Renal pelvis (tissue), 12 donors: ENCODE data around the gene PTGIR. TPM values are rescaled to one million over a fixed set of nuclear protein-coding genes. Genes with fewer than 3 reads are reported as not detected.
A peak's percentile ranks its signal among the peaks of the same experiment; 100 is the strongest.

Experiments
- DNase-seq: peaks from one replicate; pipeline ENCODE4 v3.0.0-alpha.2; 2013
- long read RNA-seq, 16 experiments: transcript quantifications; one replicate each; lab custom pipeline, GENCODE V29; 2026
- polyA plus RNA-seq, 3 donors: library from polyadenylated mRNA; unstranded; fragments of 120-200 nt; gene quantifications; one replicate each; pipeline ENCODE4 v1.2.1, GENCODE V29; 2013; ENCODE audit not compliant: insufficient read length in 3 of 3

Gene PTGIR, protein sequence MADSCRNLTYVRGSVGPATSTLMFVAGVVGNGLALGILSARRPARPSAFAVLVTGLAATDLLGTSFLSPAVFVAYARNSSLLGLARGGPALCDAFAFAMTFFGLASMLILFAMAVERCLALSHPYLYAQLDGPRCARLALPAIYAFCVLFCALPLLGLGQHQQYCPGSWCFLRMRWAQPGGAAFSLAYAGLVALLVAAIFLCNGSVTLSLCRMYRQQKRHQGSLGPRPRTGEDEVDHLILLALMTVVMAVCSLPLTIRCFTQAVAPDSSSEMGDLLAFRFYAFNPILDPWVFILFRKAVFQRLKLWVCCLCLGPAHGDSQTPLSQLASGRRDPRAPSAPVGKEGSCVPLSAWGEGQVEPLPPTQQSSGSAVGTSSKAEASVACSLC
- 1 to 10 TPM; 2.5 to 3.1 (median 2.6) TPM for polyA plus RNA-seq
- long read RNA-seq, donor 1, partial matches to known transcripts: 0 of 1 reads
- long read RNA-seq, donor 1, other reads (novel, unspliced or antisense): 0 of 1 reads
- long read RNA-seq, donor 2, partial matches to known transcripts: 0 of 2 reads
- long read RNA-seq, donor 2, other reads (novel, unspliced or antisense): 0 of 2 reads
- long read RNA-seq, donor 3: 0 reads
- long read RNA-seq, donor 4, partial matches to known transcripts: 0 of 2 reads
- long read RNA-seq, donor 4, other reads (novel, unspliced or antisense): 0 of 2 reads
- long read RNA-seq, donor 5: 0 reads
- long read RNA-seq, donor 6, partial matches to known transcripts: 0 of 1 reads
- long read RNA-seq, donor 6, other reads (novel, unspliced or antisense): 0 of 1 reads
- long read RNA-seq, donor 7: 0 reads
- long read RNA-seq, donor 8, partial matches to known transcripts: 0 of 1 reads
- long read RNA-seq, donor 8, other reads (novel, unspliced or antisense): 0 of 1 reads
- long read RNA-seq, donor 9, partial matches to known transcripts: 11 of 15 reads
- long read RNA-seq, donor 9, other reads (novel, unspliced or antisense): 0 of 15 reads
- long read RNA-seq, donor 10, partial matches to known transcripts: 0 of 1 reads
- long read RNA-seq, donor 10, other reads (novel, unspliced or antisense): 0 of 1 reads
- long read RNA-seq, donor 11, partial matches to known transcripts: 0 of 2 reads
- long read RNA-seq, donor 11, other reads (novel, unspliced or antisense): 0 of 2 reads
- long read RNA-seq, donor 12, partial matches to known transcripts: 0 of 1 reads
- long read RNA-seq, donor 12, other reads (novel, unspliced or antisense): 0 of 1 reads
- long read RNA-seq, donor 13, partial matches to known transcripts: 0 of 2 reads
- long read RNA-seq, donor 13, other reads (novel, unspliced or antisense): 0 of 2 reads
- long read RNA-seq, donor 14: 0 reads
- long read RNA-seq, donor 15: 0 reads
- long read RNA-seq, donor 16: 0 reads

DNA sequence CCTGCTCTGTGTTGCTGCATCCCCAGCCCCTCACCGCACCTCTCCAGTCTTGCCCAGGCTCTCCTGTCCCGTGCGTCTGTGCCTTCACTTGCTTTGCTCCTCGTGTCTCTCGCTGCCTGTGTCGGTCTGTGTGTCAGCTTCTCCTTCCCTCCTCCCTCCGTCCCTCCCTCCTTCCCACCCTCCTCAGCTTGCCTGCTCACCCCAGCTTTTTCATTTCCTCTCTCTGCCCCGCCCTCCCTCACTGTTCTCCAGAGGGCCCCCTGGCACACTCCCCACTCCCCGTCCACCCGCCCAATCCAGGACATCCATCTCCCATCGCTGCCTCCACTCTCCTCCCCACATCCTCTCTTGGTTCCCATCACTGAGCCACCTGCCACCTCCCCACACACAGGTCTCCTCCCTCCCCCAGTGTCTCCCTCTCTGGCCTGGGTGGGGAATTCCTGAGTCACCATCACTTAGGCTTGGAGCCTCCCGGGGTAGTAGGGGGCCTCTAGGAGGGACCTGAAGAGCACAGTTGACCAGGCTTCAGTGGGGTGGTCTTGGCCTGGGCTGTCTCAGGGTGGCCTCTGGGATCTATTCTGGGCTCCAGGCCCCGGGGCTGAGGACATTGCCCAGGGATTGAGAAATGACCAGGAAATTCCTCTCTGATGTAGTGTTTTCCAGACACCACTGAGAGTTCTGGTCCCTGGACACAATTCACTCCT, at the start of gene PTGIR:
PTGIR (minus strand) TSS at position 132 of the 704 bp plus-strand sequence. CDS start 864 bp downstream, outside the sequence.
- DNase-seq: no peak

GRCh38 chr19:46670813-46671212, 45.9 kb upstream of the PTGIR start:
- no peak for DNase-seq

DNA sequence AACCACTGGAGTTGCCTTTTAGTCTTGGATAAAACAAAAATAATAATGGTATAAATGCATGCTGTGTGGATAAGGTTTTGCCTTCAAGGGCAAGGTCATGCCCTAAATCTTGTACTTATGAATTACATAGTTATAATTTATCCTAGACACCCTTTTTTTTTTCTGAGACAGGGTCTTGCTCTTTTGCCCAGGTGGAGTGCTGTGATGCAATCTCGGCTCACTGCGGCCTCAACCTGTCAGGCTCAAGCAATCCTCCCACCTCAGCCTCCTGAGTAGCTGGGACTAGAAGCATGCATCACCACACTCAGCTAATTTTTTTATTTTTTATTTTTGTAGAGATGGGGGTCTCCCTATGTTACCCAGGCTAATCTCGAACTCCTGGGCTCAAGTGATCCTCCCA, 43.8 kb upstream of the PTGIR start:
- no peak for DNase-seq

GRCh38 chr19:46665072-46665471, 40.2 kb upstream of the PTGIR start:
- DNase-seq: no peak

- DNase-seq: peak; percentile 84
Observed at GRCh38 chr19:46661735-46662592, 37.1 kb upstream of the PTGIR start.

DNA sequence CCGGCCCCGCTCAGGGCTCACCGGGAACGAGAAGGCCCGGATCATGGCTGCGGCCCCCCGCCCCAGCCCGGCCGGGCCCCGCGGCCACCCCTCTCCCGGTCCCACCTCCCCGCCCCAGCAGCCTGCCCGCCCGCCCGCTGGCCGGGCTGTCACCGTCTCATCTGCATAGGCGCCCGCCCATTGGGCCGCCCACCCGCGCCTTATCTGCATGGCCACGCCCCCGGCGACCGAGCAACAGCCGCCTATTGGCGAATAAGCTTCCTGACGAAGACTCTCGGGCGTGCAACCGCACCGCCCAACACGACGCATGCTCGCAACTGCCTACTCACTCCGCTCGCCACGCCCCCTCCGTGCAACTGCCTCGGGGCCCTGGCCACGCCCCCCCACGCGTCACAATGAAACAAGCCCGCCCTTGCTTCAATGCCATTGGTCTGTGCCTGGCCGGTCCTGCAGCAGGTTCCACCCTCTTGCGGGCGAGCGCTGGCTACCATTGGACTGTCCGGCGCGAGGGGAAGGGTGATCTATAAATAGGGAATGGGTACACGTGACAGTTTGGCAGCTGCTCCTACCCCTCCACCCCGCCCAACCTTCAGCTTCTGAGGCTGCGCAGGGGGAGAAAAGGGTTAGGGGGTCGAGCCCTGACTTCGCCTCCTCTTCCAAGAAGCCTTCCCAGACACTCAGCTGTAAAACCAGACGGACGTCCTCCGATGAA, 36.3 kb upstream of the PTGIR start, which contains the start of gene DACT3:
DACT3 (minus strand) TSS at position 163 of the 712 bp plus-strand sequence; CDS start at position 45, 118 bp downstream.
- peak; percentile 100 for DNase-seq

GRCh38 chr19:46660551-46661019, 35.7 kb upstream of the PTGIR start:
- peak; percentile 29 for DNase-seq

DNA sequence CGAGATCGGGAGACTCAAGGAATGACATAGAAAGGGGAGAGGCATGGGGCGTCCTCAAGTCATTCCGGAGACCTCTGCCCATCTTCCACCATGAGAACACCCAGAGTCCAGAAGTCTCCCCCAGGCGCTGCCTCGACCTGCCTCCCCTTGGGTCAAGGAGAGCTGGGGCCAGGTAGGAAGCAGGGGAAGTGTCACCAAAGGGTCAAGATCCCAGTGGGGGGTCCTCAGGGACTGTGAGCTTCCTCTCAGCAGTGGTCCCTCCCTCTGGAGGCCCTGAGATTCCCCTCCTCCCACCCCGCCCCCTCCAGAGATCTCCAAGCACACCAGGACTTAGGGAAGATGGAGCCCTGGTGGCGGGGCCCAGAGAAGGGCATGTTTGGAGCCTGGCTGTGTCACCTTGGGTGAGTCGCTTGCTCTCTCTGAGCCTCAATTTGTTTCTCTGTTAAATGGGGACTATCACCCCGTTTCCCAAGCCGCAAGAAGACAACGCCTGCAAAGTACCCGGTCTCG, 35.2 kb upstream of the PTGIR start:
- DNase-seq: peak; percentile 78

DNA sequence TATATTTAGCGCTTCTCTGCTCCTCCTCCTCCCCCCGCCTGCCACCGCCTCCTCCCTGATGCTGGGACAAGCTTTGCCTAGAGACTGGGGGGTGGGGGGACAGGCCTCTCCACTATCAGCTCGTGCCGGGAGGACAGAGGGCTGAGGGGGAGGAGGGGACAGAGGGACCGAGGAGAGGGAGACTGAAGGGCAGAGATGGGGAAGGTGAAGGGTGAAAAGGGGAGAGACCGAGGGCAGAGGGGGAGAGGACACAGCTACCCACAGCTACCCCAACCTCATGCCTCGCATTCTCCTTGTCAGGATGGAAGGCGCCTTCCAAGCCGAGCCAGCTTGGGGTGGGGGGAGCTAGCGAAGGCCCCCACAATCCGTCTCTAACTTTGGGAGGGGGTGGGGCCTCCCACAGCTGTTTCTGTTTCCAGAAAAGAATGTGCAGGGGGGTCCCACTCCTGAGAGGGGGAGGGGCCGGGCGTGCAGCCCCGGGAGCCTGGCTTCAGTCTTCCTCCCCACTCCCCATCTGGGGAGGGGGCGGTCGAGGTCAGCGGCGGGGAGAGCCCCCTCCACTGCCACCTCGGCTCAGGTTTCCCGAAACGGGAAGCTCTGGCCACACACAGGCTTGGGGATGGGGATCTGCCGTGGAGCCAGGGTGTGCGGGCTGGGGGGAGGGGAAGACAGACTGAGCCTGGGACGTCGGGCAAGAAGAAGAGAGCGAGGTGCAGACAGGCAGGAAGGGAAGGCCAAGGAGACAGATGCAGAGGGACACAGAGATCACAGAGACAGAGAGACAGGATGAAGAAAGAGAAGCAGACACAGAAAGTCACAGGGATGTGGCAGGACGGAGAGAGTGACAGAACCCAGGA, 34.5 kb upstream of the PTGIR start:
- peak; percentile 73 for DNase-seq

DNA sequence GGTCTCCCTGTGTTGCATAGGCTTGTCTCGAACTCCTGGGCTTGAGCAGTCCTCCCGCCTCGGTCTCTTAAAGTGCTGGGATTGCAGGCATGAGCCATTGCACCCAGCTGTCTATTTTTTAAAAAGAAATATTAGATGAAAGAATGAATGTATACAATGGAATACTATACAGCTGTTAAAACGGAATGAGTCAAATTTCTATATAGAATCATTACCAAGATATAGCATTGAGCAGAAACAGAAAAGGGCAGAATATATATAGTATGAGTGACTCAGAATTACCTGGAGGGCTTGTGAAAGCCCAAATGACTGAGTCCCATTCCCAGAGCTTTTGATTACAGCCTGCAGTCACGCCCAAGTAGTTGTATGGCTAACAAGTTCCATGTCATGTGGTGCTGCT, 31.7 kb upstream of the PTGIR start:
- no peak for DNase-seq

DNA sequence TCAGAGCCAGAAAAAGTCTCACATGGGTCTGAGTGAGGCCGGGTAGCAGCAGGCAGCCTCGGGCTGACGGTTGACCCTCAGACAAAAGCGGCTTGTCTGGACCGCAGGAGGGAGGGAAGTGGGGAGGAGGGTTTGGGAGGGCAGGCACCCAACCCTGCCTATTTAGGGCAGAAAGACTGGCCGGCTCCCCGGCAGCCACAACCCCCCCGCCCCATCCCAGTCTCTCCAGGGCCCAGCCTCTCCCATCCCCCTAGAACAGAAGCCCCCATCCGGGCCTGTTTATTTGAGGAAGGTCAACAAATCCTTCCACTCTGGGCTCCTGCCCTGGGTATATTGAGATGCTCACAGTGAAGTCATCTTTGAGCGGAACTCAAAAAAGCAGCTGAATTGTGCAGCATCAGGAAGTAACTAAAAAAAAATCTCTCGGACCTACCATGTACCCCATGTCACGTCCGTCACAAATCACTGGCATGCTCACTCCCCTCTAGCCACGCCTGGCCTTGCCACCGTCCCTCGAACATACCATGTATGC, 29.8 kb upstream of the PTGIR start:
- DNase-seq: no peak

DNA sequence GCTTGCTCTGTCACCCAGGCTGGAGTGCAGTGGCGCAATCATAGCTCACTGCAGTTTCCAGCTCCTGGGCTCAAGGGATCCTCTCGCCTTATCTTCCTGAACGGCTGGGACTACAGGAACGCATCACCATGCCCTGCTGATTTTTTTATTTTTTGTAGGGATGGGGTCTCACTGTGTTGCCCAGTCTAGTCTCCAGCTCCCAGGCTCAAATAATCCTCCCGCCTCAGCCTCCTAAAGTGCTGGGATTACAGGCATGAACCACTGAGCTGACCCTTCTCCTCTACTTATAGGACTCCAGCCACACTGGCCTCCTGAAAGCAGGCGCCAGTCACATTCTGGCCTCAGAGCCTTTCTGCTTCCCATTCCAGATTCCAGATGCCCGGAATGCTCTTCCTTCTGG, 25.6 kb upstream of the PTGIR start:
- DNase-seq: no peak

DNA sequence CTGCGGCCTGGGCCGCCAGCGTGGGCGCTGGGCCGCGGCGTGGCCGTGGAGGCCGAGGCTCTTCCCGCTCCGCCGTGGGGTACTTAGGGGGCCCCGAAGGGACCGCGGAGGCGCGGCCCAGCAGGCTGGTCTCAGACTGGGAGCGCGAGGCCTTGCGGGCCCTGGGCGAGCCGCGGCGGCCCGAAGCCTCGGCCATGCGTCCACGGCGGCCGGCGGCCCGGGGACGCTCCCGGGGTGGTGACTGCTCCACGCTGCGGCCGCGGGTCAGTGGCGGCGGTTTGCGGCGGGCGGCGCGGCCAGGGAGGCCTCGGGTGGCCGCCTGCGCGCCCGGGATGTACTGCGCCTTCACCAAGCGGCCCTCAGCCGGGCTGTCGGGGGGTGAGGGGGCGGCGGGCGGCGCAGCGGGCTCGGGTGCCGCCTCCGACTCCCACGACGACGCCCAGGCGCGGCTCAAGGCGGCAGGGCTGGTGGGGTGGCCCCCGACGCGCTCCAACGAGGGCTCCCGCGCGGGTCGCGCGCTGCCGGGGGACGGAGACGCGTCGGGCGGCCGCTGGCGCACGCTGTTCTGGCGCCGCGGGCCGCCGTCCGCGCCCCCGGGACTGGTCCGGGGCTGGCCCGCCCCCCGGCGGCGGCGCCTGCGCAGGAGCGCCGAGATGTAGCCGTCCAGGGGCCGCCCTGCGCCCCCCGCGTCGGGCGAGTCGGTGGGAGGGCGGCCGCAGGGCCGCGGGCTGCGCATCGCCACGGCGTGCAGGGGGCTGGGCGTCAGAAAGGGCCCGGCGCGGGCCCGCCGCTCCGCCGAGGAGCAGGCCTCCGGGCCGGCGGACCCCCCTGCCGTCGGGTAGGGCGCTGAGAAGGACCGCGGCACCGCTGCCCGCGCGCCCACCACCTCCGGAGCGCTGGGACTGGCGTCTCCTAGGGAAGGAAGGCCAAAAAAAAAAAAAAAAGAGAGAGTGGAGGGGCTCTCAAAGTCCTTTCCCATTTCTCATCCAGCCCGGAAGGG, 24.4 kb upstream of the PTGIR start:
- DNase-seq: no peak

- no peak for DNase-seq
Observed at GRCh38 chr19:46648060-46648960, 23.4 kb upstream of the PTGIR start.

DNA sequence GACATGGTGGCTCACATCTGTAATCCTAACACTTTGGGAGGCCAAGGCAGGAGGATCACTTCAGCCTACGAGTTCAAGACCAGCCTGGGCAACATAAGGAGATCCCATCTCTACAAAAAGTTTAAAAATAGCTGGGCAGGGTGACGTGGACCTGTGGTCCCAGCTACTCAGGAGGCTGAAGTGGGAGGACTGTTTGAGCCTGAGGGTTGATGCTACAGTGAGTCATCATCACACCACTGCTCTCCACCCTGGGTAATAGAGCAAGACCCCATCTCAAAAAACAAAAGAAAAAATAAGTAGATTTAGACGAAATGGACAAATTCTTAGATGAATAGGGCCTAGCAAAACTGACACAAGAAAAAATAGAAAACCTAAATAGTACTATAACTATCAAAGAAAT, 21.5 kb upstream of the PTGIR start:
- no peak for DNase-seq
